PC-3 (cell line): Measurements from ENCODE around the gene CYB5B. TPM values are rescaled to one million over a fixed set of nuclear protein-coding genes. Genes with fewer than 3 reads are reported as not detected.

Experiments used
- ATAC-seq: fragments of 200-7000 bp; cut with Tn5 transposase; 2 replicates; pipeline ENCODE4 v1.9.1; 2020; ENCODE audit warnings: mild to moderate bottlenecking, moderate library complexity
- BruUV-seq: library from RNA; stranded (reverse); fragments of 400-500 nt; replicated peaks from 2 replicates; lab custom pipeline; 2021; lab: Mats Ljungman, UMichigan
- CTCF ChIA-PET: fragments of 300-600 bp; sonication (Branson Sonifier 250); formaldehyde crosslinking; loops from one replicate; lab custom pipeline; 2022; ENCODE audit warnings: antibody characterized with exemption; lab: Charles Lee
- POLR2A ChIA-PET: fragments of 300-600 bp; sonication (Branson Sonifier 250); formaldehyde crosslinking; loops from one replicate; lab custom pipeline; 2022; ENCODE audit warnings: antibody characterized with exemption; ENCODE audit not compliant: unreplicated experiment; lab: Charles Lee
- DNase-seq: peaks from one replicate; pipeline ENCODE4 v3.0.0-alpha.2; 2015
- H2AFZ ChIP-seq: fragments of 300-600 bp; sonication (generic); 2 replicates; pipeline ENCODE4 v1.6.0; 2016; ENCODE audit warnings: antibody characterized with exemption, low read length
- H3F3A ChIP-seq: fragments of 300-600 bp; sonication (generic); one replicate; pipeline ENCODE4 v1.6.0; 2017; ENCODE audit warnings: antibody characterized with exemption, low read length, control low read depth, mild to moderate bottlenecking; ENCODE audit not compliant: unreplicated experiment
- H3K27ac ChIP-seq: fragments of 300-600 bp; sonication (generic); 2 replicates; pipeline ENCODE4 v1.5.1; 2016; ENCODE audit warnings: mild to moderate bottlenecking, low read length
- H3K27me3 ChIP-seq: fragments of 300-600 bp; sonication (generic); 2 replicates; pipeline ENCODE4 v1.6.1; 2016; ENCODE audit warnings: low read length, mixed read lengths
- H3K36me3 ChIP-seq: fragments of 300-600 bp; sonication (generic); 2 replicates; pipeline ENCODE4 v1.6.1; 2016; ENCODE audit warnings: low read depth, mixed run types, low read length, mixed read lengths
- H3K4me1 ChIP-seq: fragments of 300-600 bp; sonication (generic); 2 replicates; pipeline ENCODE4 v1.5.1; 2016; ENCODE audit warnings: low read length; ENCODE audit not compliant: insufficient read depth
- H3K4me2 ChIP-seq: fragments of 300-600 bp; sonication (generic); 2 replicates; pipeline ENCODE4 v1.6.0; 2016; ENCODE audit warnings: low read length
- H3K4me3 ChIP-seq: fragments of 300-600 bp; sonication (generic); 2 replicates; pipeline ENCODE4 v1.5.1; 2016; ENCODE audit warnings: mild to moderate bottlenecking, low read length, mixed read lengths
- H3K79me2 ChIP-seq: fragments of 300-600 bp; sonication (generic); 2 replicates; pipeline ENCODE4 v1.6.1; 2017; ENCODE audit warnings: low read length, mixed read lengths
- H3K9ac ChIP-seq: fragments of 300-600 bp; sonication (generic); 2 replicates; pipeline ENCODE4 v1.6.0; 2016; ENCODE audit warnings: mild to moderate bottlenecking, low read length
- H3K9me2 ChIP-seq: fragments of 300-600 bp; sonication (generic); replicated peaks from 2 replicates; pipeline ENCODE4 v1.6.1; 2016; ENCODE audit warnings: mixed run types, low read length, mixed read lengths
- H3K9me3 ChIP-seq: fragments of 300-600 bp; sonication (generic); 2 replicates; pipeline ENCODE4 v1.6.1; 2016; ENCODE audit warnings: low read length, mixed read lengths
- H4K20me1 ChIP-seq: fragments of 300-600 bp; sonication (generic); 2 replicates; pipeline ENCODE4 v1.6.1; 2016; ENCODE audit warnings: low read length, mixed read lengths
- EZH2 ChIP-seq: fragments of 300-600 bp; sonication (generic); IDR thresholded peaks from one replicate; pipeline ENCODE4 v1.6.1; 2017; ENCODE audit warnings: antibody characterized with exemption, mild to moderate bottlenecking, low read length; ENCODE audit not compliant: unreplicated experiment
- EZH2phosphoT487 ChIP-seq: fragments of 300-600 bp; sonication (generic); IDR thresholded peaks from 2 replicates; pipeline ENCODE4 v1.6.1; 2018; ENCODE audit warnings: mild to moderate bottlenecking, antibody characterized with exemption, low read length, borderline replicate concordance
- intact Hi-C: fragments of 100-400 bp; cut with micrococcal nuclease; formaldehyde crosslinking; loops from 2 replicates; pipeline ENCODE4 v1.9.0; 2023
- total RNA-seq: library from RNA; depleted of rRNA; stranded (reverse); fragments of >200 nt; gene quantifications from 2 replicates; pipeline ENCODE4 v1.2.3, GENCODE V29; 2014
- TF ChIP-seq, protein P1 (sequence below): fragments of 300-600 bp; sonication (generic); conservative IDR thresholded peaks from 2 replicates; pipeline ENCODE4 v1.5.1; 2017; ENCODE audit warnings: antibody characterized with exemption, low read depth, mild to moderate bottlenecking, low read length

Gene CYB5B
- total RNA-seq, 1 experiment from 2014 or later: 64.5 TPM

DNA sequence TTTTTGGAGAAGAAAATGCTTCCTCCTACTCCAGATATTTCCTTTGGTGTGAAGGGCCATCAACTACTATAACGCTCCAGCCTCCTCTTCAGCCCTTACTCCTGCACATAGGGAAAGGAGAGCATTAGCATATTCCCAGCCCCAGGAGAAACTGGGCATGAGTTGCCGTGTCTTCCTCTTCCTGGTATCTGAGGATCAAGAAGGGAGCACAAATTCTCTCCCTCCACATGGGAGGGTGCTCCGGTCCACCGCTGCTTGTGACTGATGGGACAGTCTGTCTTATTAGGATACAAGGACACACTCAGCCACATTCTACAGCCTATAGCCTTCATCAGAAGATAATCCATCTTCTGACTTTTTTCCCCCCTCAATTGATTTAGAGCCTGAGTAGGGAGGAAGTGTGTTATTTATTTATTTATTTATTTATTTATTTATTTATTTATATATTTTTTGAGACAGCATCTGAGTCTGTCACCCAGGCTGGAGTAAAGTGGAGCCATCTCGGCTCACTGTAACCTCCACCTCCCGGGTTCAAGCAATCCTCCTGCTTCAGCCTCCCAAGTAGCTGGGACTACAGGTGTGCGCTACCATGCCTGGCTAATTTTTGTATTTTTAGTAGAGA lies 16.6 kb upstream of the CYB5B start:
- no peak overlapping the region for H3K9ac ChIP-seq
- H3K27ac ChIP-seq: no peak overlapping the region
- peaks cover 30% of the 10 kb centered on the region for H3K4me1 ChIP-seq
- no peaks in the 10 kb centered on the region for H3K27me3 ChIP-seq
- H3K4me2 ChIP-seq: no peak overlapping the region
- TF ChIP-seq EZH2 (no peak), EZH2phosphoT487 (no peak)
- TF ChIP-seq, protein P1, sequence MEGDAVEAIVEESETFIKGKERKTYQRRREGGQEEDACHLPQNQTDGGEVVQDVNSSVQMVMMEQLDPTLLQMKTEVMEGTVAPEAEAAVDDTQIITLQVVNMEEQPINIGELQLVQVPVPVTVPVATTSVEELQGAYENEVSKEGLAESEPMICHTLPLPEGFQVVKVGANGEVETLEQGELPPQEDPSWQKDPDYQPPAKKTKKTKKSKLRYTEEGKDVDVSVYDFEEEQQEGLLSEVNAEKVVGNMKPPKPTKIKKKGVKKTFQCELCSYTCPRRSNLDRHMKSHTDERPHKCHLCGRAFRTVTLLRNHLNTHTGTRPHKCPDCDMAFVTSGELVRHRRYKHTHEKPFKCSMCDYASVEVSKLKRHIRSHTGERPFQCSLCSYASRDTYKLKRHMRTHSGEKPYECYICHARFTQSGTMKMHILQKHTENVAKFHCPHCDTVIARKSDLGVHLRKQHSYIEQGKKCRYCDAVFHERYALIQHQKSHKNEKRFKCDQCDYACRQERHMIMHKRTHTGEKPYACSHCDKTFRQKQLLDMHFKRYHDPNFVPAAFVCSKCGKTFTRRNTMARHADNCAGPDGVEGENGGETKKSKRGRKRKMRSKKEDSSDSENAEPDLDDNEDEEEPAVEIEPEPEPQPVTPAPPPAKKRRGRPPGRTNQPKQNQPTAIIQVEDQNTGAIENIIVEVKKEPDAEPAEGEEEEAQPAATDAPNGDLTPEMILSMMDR: no peak
- no peaks in the 10 kb centered on the region for H3K79me2 ChIP-seq
- ChIA-PET POLR2A (no interaction called here), CTCF (no interaction called here)
- no TSS peak for BruUV-seq
- no peaks in the 10 kb centered on the region for H3K36me3 ChIP-seq
- no peak overlapping the region for H2AFZ ChIP-seq
- no peak overlapping the region for H3K4me3 ChIP-seq
- H3F3A ChIP-seq: no peaks in the 10 kb centered on the region
- intact Hi-C loops: no loop called here
- H3K9me2 ChIP-seq: no peaks in the 10 kb centered on the region
- DNase-seq (no peak), ATAC-seq (no peak)
- no peaks in the 10 kb centered on the region for H3K9me3 ChIP-seq
- H4K20me1 ChIP-seq: no peaks in the 10 kb centered on the region

DNA sequence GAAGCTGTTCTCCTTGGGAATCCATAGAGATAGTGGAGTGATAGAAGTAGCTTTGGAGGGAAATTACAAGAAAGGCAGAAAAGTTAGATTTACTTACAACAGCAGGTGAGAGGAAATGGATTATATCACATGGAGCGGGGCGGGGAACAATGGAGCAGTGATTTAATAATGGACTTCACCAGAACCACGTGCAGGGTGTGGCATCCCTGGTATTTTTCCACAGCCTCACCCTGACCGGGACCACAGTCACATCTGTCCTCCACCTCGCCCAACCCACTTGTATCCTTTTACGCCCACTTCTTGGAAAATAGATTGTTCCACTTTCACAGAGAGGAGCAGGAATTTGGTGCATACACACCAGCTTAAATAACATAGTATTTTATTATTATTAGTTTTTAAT lies 15.9 kb upstream of the CYB5B start:
- no peak overlapping the region for H3K4me3 ChIP-seq

More for the DNA sequence above, 15.9 kb upstream of the CYB5B start:
- POLR2A ChIA-PET: no interaction called here
- no peak overlapping the region for H2AFZ ChIP-seq
- no peak overlapping the region for H3K27ac ChIP-seq
- intact Hi-C loops: no loop called here
- H3K9me3 ChIP-seq: no peaks in the 10 kb centered on the region
- H3K9me2 ChIP-seq: no peaks in the 10 kb centered on the region
- no peaks in the 10 kb centered on the region for H3K79me2 ChIP-seq
- peaks cover 30% of the 10 kb centered on the region for H3K4me1 ChIP-seq
- H4K20me1 ChIP-seq: no peaks in the 10 kb centered on the region
- H3K27me3 ChIP-seq: no peaks in the 10 kb centered on the region
- H3K9ac ChIP-seq: no peak overlapping the region
- TF ChIP-seq, protein P1: no peak
- no peak for TF ChIP-seq EZH2
- no peak for TF ChIP-seq EZH2phosphoT487
- ATAC-seq: peak; percentile 14; the same call in 1 of the 2 replicates
- no peaks in the 10 kb centered on the region for H3F3A ChIP-seq
- no peak overlapping the region for H3K4me2 ChIP-seq
- CTCF ChIA-PET: no interaction called here
- DNase-seq: no peak
- no TSS peak for BruUV-seq
- no peaks in the 10 kb centered on the region for H3K36me3 ChIP-seq
